B cell (primary cell): ENCODE data around the gene SLAMF9. TPM values are rescaled to one million over a fixed set of nuclear protein-coding genes. Genes with fewer than 3 reads are reported as not detected.

Source experiments
- ATAC-seq: fragments of 200-7000 bp; cut with Tn5 transposase; one replicate; pipeline ENCODE4 v1.10.0; 2021; ENCODE audit warnings: low read depth, mild to moderate bottlenecking, moderate number of reproducible peaks, moderate library complexity
- CTCF ChIA-PET: fragments of 350-600 bp; sonication (Branson Sonifier 250); formaldehyde crosslinking; loops from one replicate; lab custom pipeline; 2021; ENCODE audit warnings: antibody characterized with exemption, inconsistent platforms; lab: Charles Lee
- POLR2A ChIA-PET: fragments of 350-600 bp; sonication (Branson Sonifier 250); formaldehyde crosslinking; loops from one replicate; lab custom pipeline; 2021; ENCODE audit warnings: antibody characterized with exemption; lab: Charles Lee
- DNase-seq: peaks from one replicate; pipeline ENCODE4 v3.0.0; 2013
- H2AFZ ChIP-seq: 2 replicates; pipeline ENCODE4 v1.6.1; 2012; ENCODE audit warnings: mild to moderate bottlenecking, low read depth, low read length; ENCODE audit not compliant: insufficient read depth, poor library complexity, severe bottlenecking
- H3K27ac ChIP-seq, 2 donors: 1 replicate in 1 of 2; 2 replicates in 1 of 2; pipeline ENCODE4 v1.5.1; 2012 to 2013; ENCODE audit warnings: low read length in 2 of 2, mild to moderate bottlenecking in 2 of 2, moderate library complexity in 1 of 2
- H3K27me3 ChIP-seq, 4 experiments: fragments of 200-600 bp in 1 of 4; sonication (generic) in 1 of 4; replicated peaks in 1 of 4; 1 replicate in 2 of 4; 2 replicates in 2 of 4; pipeline versions ENCODE4 v1.6.1 to v1.7.0; 2013 to 2016; ENCODE audit warnings: low read length in 3 of 4, mild to moderate bottlenecking in 2 of 4, mixed read lengths in 1 of 4, moderate library complexity in 1 of 4; ENCODE audit not compliant: insufficient read depth in 4 of 4, control insufficient read depth in 3 of 4; ENCODE audit errors: control extremely low read depth in 1 of 4
- H3K36me3 ChIP-seq, 2 experiments: replicated peaks in 1 of 2; 1 replicate in 1 of 2; 2 replicates in 1 of 2; pipeline versions ENCODE4 v1.6.1 to v1.7.1; 2013; ENCODE audit warnings: low read length in 1 of 2; ENCODE audit not compliant: insufficient read depth in 2 of 2, control insufficient read depth in 1 of 2; ENCODE audit errors: control extremely low read depth in 1 of 2, extremely low read depth in 1 of 2
- H3K4me1 ChIP-seq, 2 donors: fragments of 200-600 bp in 1 of 2; sonication (generic) in 1 of 2; 1 replicate in 1 of 2; 2 replicates in 1 of 2; pipeline versions ENCODE4 v1.5.1 to v1.6.1; 2013 to 2017; ENCODE audit warnings: low read length in 2 of 2; ENCODE audit not compliant: control insufficient read depth in 2 of 2, insufficient read depth in 2 of 2
- H3K4me2 ChIP-seq: replicated peaks from 2 replicates; pipeline ENCODE3; 2012; ENCODE audit warnings: mild to moderate bottlenecking, low read depth, low read length; ENCODE audit not compliant: poor library complexity, severe bottlenecking
- H3K4me3 ChIP-seq, 5 experiments: fragments of 200-600 bp in 1 of 5; sonication (generic) in 1 of 5; 1 replicate in 3 of 5; 2 replicates in 2 of 5; pipeline versions ENCODE4 v1.5.1 to v1.7.0; 2011 to 2016; ENCODE audit warnings: low read length in 4 of 5, mild to moderate bottlenecking in 4 of 5, low read depth in 2 of 5, control low read depth in 1 of 5, moderate library complexity in 1 of 5; ENCODE audit not compliant: insufficient read depth in 1 of 5; ENCODE audit errors: control extremely low read depth in 1 of 5, extremely low read depth in 1 of 5
- H3K79me2 ChIP-seq: fragments of 200-600 bp; sonication (generic); one replicate; pipeline ENCODE4 v1.6.0; 2016; ENCODE audit warnings: low read length; ENCODE audit not compliant: control insufficient read depth, insufficient read depth
- H3K9ac ChIP-seq: fragments of 200-600 bp; sonication (generic); 2 replicates; pipeline ENCODE4 v1.6.1; 2017; ENCODE audit warnings: mild to moderate bottlenecking, low read length, moderate library complexity
- H3K9me3 ChIP-seq, 3 donors: one replicate each; pipeline versions ENCODE4 v1.6.1 to v1.7.1; 2013; ENCODE audit warnings: low read length in 2 of 3; ENCODE audit not compliant: control insufficient read depth in 2 of 3, insufficient read depth in 1 of 3; ENCODE audit errors: control extremely low read depth in 1 of 3
- H4K20me1 ChIP-seq: 2 replicates; pipeline ENCODE4 v1.6.0; 2012; ENCODE audit warnings: mild to moderate bottlenecking, low read length; ENCODE audit not compliant: insufficient read depth, control insufficient read depth, poor library complexity, severe bottlenecking
- H3K27ac Mint-ChIP-seq: one replicate; pipeline ENCODE4 v1.8.0; 2021; ENCODE audit warnings: mixed read lengths
- H3K27me3 Mint-ChIP-seq: one replicate; pipeline ENCODE4 v1.8.0; 2021; ENCODE audit warnings: mixed read lengths
- H3K4me1 Mint-ChIP-seq: one replicate; pipeline ENCODE4 v1.8.0; 2021; ENCODE audit warnings: mixed read lengths
- H3K4me3 Mint-ChIP-seq: one replicate; pipeline ENCODE4 v1.8.0; 2021; ENCODE audit warnings: mixed read lengths
- H3K9me3 Mint-ChIP-seq: one replicate; pipeline ENCODE4 v1.8.0; 2022; ENCODE audit warnings: mixed read lengths; ENCODE audit not compliant: insufficient read depth
- CTCF ChIP-seq: fragments of 200-600 bp; IDR thresholded peaks from one replicate; pipeline ENCODE4 v1.8.0; 2022; ENCODE audit warnings: antibody characterized with exemption, mild to moderate bottlenecking
- EZH2 ChIP-seq: IDR thresholded peaks from 2 replicates; pipeline ENCODE4 v1.6.1; 2012; ENCODE audit warnings: borderline replicate concordance, low read depth, mild to moderate bottlenecking, moderate library complexity, low read length; ENCODE audit not compliant: insufficient read depth, poor library complexity, severe bottlenecking
- WGBS: methylation state at CpG from one replicate; pipeline ENCODE4 v1.1.5; 2013; ENCODE audit warnings: missing lambda C conversion rate; ENCODE audit not compliant: insufficient coverage; 5-methylcytosine and 5-hydroxymethylcytosine counted together
- intact Hi-C: fragments of 100-400 bp; cut with micrococcal nuclease; formaldehyde crosslinking; loops from one replicate; pipeline ENCODE4 v1.10.0; 2022
- polyA minus RNA-seq: library from RNA; depleted of rRNA, polyadenylated mRNA; stranded (reverse); fragments of >200 nt; gene quantifications from 2 replicates; pipeline ENCODE4 v1.2.3, GENCODE V29; 2012
- polyA plus RNA-seq: library from polyadenylated mRNA; depleted of rRNA; stranded (reverse); fragments of >200 nt; gene quantifications from 2 replicates; pipeline ENCODE4 v1.2.3, GENCODE V29; 2012
- total RNA-seq, 2 donors: library from RNA; stranded (reverse); fragments of 120-200 nt in 1 of 2; gene quantifications; 1 replicate in 1 of 2; 2 replicates in 1 of 2; pipeline versions ENCODE4 v1.2.3 to v1.2.4, GENCODE V29; 2013 to 2022

SLAMF9 gene
- total RNA-seq, result not detected in 2 replicates
- not detected for total RNA-seq (2013)
- not detected in 2 replicates for polyA plus RNA-seq
- polyA minus RNA-seq, result not detected in 2 replicates

- no peak for DNase-seq
- Histone ChIP-seq H4K20me1 (no peaks in the 10 kb centered on the region), H3K36me3 (no peaks in the 10 kb centered on the region), H2AFZ (no peak within 1 kb of the TSS), H3K9me3 (no peaks in the 10 kb centered on the region), H3K4me2 (no peak within 1 kb of the TSS), H3K4me3 (no peak within 1 kb of the TSS), H3K27ac (no peak within 1 kb of the TSS), H3K79me2 (no peaks in the 10 kb centered on the region), H3K4me1 (no peaks in the 10 kb centered on the region), H3K9ac (no peak within 1 kb of the TSS), H3K27me3 (peaks cover 0 to 21% (median 6%) of the 10 kb centered on the region in 4 experiments)
- H3K27me3 Mint-ChIP-seq, result peaks cover 41% of the 10 kb centered on the region
- H3K27ac Mint-ChIP-seq, result no peak within 1 kb of the TSS
- POLR2A ChIA-PET, result no interaction called here
- no peak for ATAC-seq
- intact Hi-C loops, result no loop called here
- H3K4me3 Mint-ChIP-seq, result no peak within 1 kb of the TSS
- no peaks in the 10 kb centered on the region for H3K4me1 Mint-ChIP-seq
- CTCF ChIA-PET, result interaction anchor here (1.1 to 2.2 kb wide), 4 partner anchors 16 to 132 kb away, joined by 3 to 8 read pairs (median 3); no protein-coding TSS in a partner anchor
- WGBS, result 74% methylated on average over 8 of the region's 11 CpGs
- TF ChIP-seq EZH2, result no peak
- no peak for TF ChIP-seq CTCF
- H3K9me3 Mint-ChIP-seq, result no peaks in the 10 kb centered on the region
Measured at GRCh38 chr1:159953536-159954515, at the start of gene SLAMF9. Gene SLAMF9 (minus strand): TSS chr1:159954237. CDS start chr1:159954137, 100 bp downstream.

GRCh38 chr1:160001440-160001839 is 47.4 kb upstream of the SLAMF9 start:
- no peak overlapping the region for H3K4me3 ChIP-seq
- no peak for DNase-seq

More at GRCh38 chr1:160001440-160001839, 47.4 kb upstream of the SLAMF9 start:
- Histone ChIP-seq H3K4me2 (no peak overlapping the region), H4K20me1 (no peaks in the 10 kb centered on the region), H3K27me3 (peaks cover 0 to 7% (median 0%) of the 10 kb centered on the region in 4 experiments), H3K36me3 (no peaks in the 10 kb centered on the region), H3K4me1 (no peaks in the 10 kb centered on the region), H2AFZ (no peak overlapping the region), H3K9ac (no peak overlapping the region), H3K27ac (no peak overlapping the region), H3K79me2 (no peaks in the 10 kb centered on the region), H3K9me3 (no peaks in the 10 kb centered on the region)
- Mint-ChIP-seq H3K4me3 (no peak overlapping the region), H3K4me1 (no peaks in the 10 kb centered on the region), H3K27me3 (peaks cover 16% of the 10 kb centered on the region), H3K27ac (no peak overlapping the region), H3K9me3 (no peaks in the 10 kb centered on the region)
- ChIA-PET CTCF (interaction anchor here (0.6 to 11.2 kb wide), 5 partner anchors 65 to 680 kb away, joined by 3 to 252 read pairs (median 5); partner anchors contain the start of gene FCRL6), POLR2A (no interaction called here)
- TF ChIP-seq CTCF (no peak), EZH2 (no peak)
- WGBS, result no CpG with 5 or more reads among the region's 2 CpGs
- intact Hi-C loops, result no loop called here
- no peak for ATAC-seq
